Small intestine (tissue), 7 donors: Measurements from ENCODE around the gene SFT2D1. TPM values are rescaled to one million over a fixed set of nuclear protein-coding genes. Genes with fewer than 3 reads are reported as not detected.

ENCODE experiments used
- DNase-seq, 2 donors: peaks; one replicate each; pipeline versions ENCODE4 v3.0.0 to v3.0.0-alpha.2; 2013
- FAIRE-seq: peaks from 2 replicates; lab custom pipeline; 2012; peaks lifted over from hg19 to GRCh38; lab: Jason Lieb, UNC
- H3K27ac ChIP-seq, 3 donors: one replicate each; pipeline ENCODE4 v1.5.1; 2013; ENCODE audit warnings: low read length in 2 of 3, mild to moderate bottlenecking in 2 of 3, control low read depth in 1 of 3, inconsistent platforms in 1 of 3, low read depth in 1 of 3, moderate library complexity in 1 of 3
- H3K27me3 ChIP-seq, 3 donors: one replicate each; pipeline ENCODE4 v1.6.1; 2013; ENCODE audit warnings: low read length in 3 of 3, inconsistent platforms in 1 of 3; ENCODE audit not compliant: control insufficient read depth in 3 of 3, insufficient read depth in 3 of 3
- H3K36me3 ChIP-seq, 3 donors: one replicate each; pipeline ENCODE4 v1.6.1; 2013; ENCODE audit warnings: low read length in 3 of 3, inconsistent platforms in 1 of 3, low read depth in 1 of 3, mild to moderate bottlenecking in 1 of 3, moderate library complexity in 1 of 3; ENCODE audit not compliant: control insufficient read depth in 3 of 3, insufficient read depth in 2 of 3
- H3K4me1 ChIP-seq, 3 donors: one replicate each; pipeline ENCODE4 v1.6.1; 2013; ENCODE audit warnings: low read length in 2 of 3, inconsistent platforms in 1 of 3, low read depth in 1 of 3, mild to moderate bottlenecking in 1 of 3, moderate library complexity in 1 of 3; ENCODE audit not compliant: control insufficient read depth in 3 of 3, insufficient read depth in 2 of 3
- H3K4me3 ChIP-seq, 3 donors: one replicate each; pipeline ENCODE4 v1.5.1; 2013; ENCODE audit warnings: low read length in 3 of 3, control low read depth in 1 of 3, inconsistent platforms in 1 of 3, low read depth in 1 of 3, mild to moderate bottlenecking in 1 of 3, moderate library complexity in 1 of 3
- H3K9me3 ChIP-seq, 2 donors: one replicate each; pipeline ENCODE4 v1.6.1; 2013; ENCODE audit warnings: low read depth in 1 of 2, low read length in 1 of 2; ENCODE audit not compliant: control insufficient read depth in 2 of 2, insufficient read depth in 1 of 2
- WGBS, 3 donors: extraction: QIAGEN DNeasy Blood & Tissue Kit; methylation state at CpG; one replicate each; pipeline ENCODE4 v1.1.7; 2013; 5-methylcytosine and 5-hydroxymethylcytosine counted together
- polyA plus RNA-seq, 4 donors: library from polyadenylated mRNA; stranded (reverse) in 3 of 4; unstranded in 1 of 4; fragments of 200-250 nt in 3 of 4; fragments of 120-200 nt in 1 of 4; gene quantifications; one replicate each; pipeline versions ENCODE4 v1.2.1 to v1.2.3, GENCODE V29; 2013
- donor health status: healthy with polysubstance abuse.
- donor health status: control.
- donor health status: control.
- donor health status: Bipolar disorder and iron deficiency.
- donor health status: healthy.

SFT2D1 gene
- polyA plus RNA-seq, 4 donors = 32.4 to 113 (median 64.2) TPM

- Histone ChIP-seq H3K4me3 (no peak overlapping the region), H3K27me3 (peaks cover 0 to 12% (median 0%) of the 10 kb centered on the region in 3 donors), H3K27ac (no peak overlapping the region), H3K9me3 (no peaks in the 10 kb centered on the region), H3K4me1 (no peaks in the 10 kb centered on the region), H3K36me3 (no peaks in the 10 kb centered on the region)
- 82 to 84% (median 82%) methylated on average over 11 of the region's 11 CpGs for WGBS, 3 donors
- no peak for DNase-seq
- FAIRE-seq = no peak
These were observed 64.3 kb downstream of the SFT2D1 start for GRCh38 chr6:166277892-166278578.

GRCh38 chr6:166277018-166277417 lies 65.3 kb downstream of the SFT2D1 start:
- 68 to 82% (median 73%) methylated on average over 11 of the region's 11 CpGs for WGBS, 3 donors
- Histone ChIP-seq H3K36me3 (no peaks in the 10 kb centered on the region), H3K27me3 (peaks cover 0 to 12% (median 0%) of the 10 kb centered on the region in 3 donors), H3K4me3 (no peak overlapping the region), H3K9me3 (no peaks in the 10 kb centered on the region), H3K27ac (no peak overlapping the region), H3K4me1 (no peaks in the 10 kb centered on the region)
- DNase-seq = no peak
- no peak for FAIRE-seq

- FAIRE-seq = no peak
- Histone ChIP-seq H3K36me3 (no peaks in the 10 kb centered on the region), H3K9me3 (no peaks in the 10 kb centered on the region), H3K4me1 (no peaks in the 10 kb centered on the region), H3K27ac (no peak overlapping the region), H3K27me3 (peaks cover 0 to 9% (median 0%) of the 10 kb centered on the region in 3 donors), H3K4me3 (no peak overlapping the region)
- 1 to 3% (median 1%) methylated on average over 21 of the region's 21 CpGs for WGBS, 3 donors
- DNase-seq = peak; percentile 64 to 80
These were observed 66.6 kb downstream of the SFT2D1 start for GRCh38 chr6:166275714-166276166.

GRCh38 chr6:166274739-166275370 lies 67.5 kb downstream of the SFT2D1 start:
- FAIRE-seq (no peak), DNase-seq (no peak)
- H3K4me3 ChIP-seq = no peak overlapping the region
- H3K27ac ChIP-seq = no peak overlapping the region
- peaks cover 0 to 13% (median 0%) of the 10 kb centered on the region in 3 donors for H3K27me3 ChIP-seq
- 76 to 80% (median 78%) methylated on average over 12 to 13 of the region's 13 CpGs for WGBS, 3 donors
- no peaks in the 10 kb centered on the region for H3K36me3 ChIP-seq
- H3K4me1 ChIP-seq = no peaks in the 10 kb centered on the region
- no peaks in the 10 kb centered on the region for H3K9me3 ChIP-seq

GRCh38 chr6:166274163-166274562 lies 68.2 kb downstream of the SFT2D1 start:
- Histone ChIP-seq H3K4me3 (no peak overlapping the region), H3K27me3 (peaks cover 0 to 20% (median 0%) of the 10 kb centered on the region in 3 donors), H3K4me1 (no peaks in the 10 kb centered on the region), H3K36me3 (no peaks in the 10 kb centered on the region), H3K27ac (no peak overlapping the region), H3K9me3 (no peaks in the 10 kb centered on the region)
- DNase-seq (no peak), FAIRE-seq (no peak)
- WGBS, 3 donors = 69 to 76% (median 72%) methylated on average over 4 of the region's 4 CpGs

GRCh38 chr6:166271376-166271765 lies 71.0 kb downstream of the SFT2D1 start:
- FAIRE-seq = no peak
- H3K4me3 ChIP-seq = no peak overlapping the region
- H3K27ac ChIP-seq = no peak overlapping the region
- H3K9me3 ChIP-seq = no peaks in the 10 kb centered on the region
- DNase-seq = no peak
- H3K4me1 ChIP-seq = no peaks in the 10 kb centered on the region
- 81 to 88% (median 84%) methylated on average over 9 of the region's 9 CpGs for WGBS, 3 donors
- no peaks in the 10 kb centered on the region for H3K36me3 ChIP-seq
- peaks cover 0 to 35% (median 2%) of the 10 kb centered on the region in 3 donors for H3K27me3 ChIP-seq

- no peak for FAIRE-seq
- no peaks in the 10 kb centered on the region for H3K9me3 ChIP-seq
- no peak overlapping the region for H3K27ac ChIP-seq
- H3K36me3 ChIP-seq = no peaks in the 10 kb centered on the region
- H3K4me1 ChIP-seq = no peaks in the 10 kb centered on the region
- H3K4me3 ChIP-seq = no peak overlapping the region
- DNase-seq = no peak
- WGBS, 3 donors = 76 to 84% (median 81%) methylated on average over 10 of the region's 10 CpGs
- H3K27me3 ChIP-seq = peaks cover 0 to 35% (median 2%) of the 10 kb centered on the region in 3 donors
These were observed 71.5 kb downstream of the SFT2D1 start for GRCh38 chr6:166270706-166271375.
